ENCODE results near the gene ZC3H10. TPM values are rescaled to one million over a fixed set of nuclear protein-coding genes. Genes with fewer than 3 reads are reported as not detected.

ZC3H10 gene
- total and polyA plus RNA-seq, 2 of the 13 experiments (the other 11 are each of a cell fraction or from before 2014, with no cell fraction given) = 0.70 to 2.3 TPM

GRCh38 chr12:56119361-56119796 is 1.3 kb downstream of the ZC3H10 start:
- ChIA-PET POLR2A (interaction anchor here (0.6 to 6.2 kb wide), 15 partner anchors 9 to 241 kb away, joined by 3 to 128 read pairs (median 4); partner anchors contain the start of genes ERBB3, ESYT1, MYL6 and MYL6B), CTCF (ENCODE audit: low intra/inter-chr PET ratio, low total read pairs) (interaction anchor here (0.6 to 3.2 kb wide), 5 partner anchors 40 to 105 kb away, joined by 3 to 49 read pairs (median 4); partner anchors contain the start of genes NABP2 and SMARCC2)
- BruUV-seq (replicated peaks) = no TSS peak
- H3K27me3 ChIP-seq (ENCODE audit: control insufficient read depth in 1 of 2, insufficient read depth in 2 of 2, low read length in 2 of 2) = no peaks in the 10 kb centered on the region; a peak in 1 of 5 replicates
- peak; percentile 90 for FAIRE-seq
- no peaks in the 10 kb centered on the region for H3K9me3 ChIP-seq (ENCODE audit: low read length)
- intact Hi-C loops (cut with micrococcal nuclease; ENCODE audit: unreplicated experiment) (loop anchor here (1.0 to 5.0 kb wide), 6 partner anchors 33 to 348 kb away; partner anchors contain the start of genes CS, MYL6B, SMARCC2 and SPRYD4), in situ Hi-C loops (cut with HindIII; ENCODE audit: extremely low pct_ligation_motif_present, low pct_unique_long_range_greater_than_20kb) (no loop called here)
- peak overlapping the region; percentile 72 for H3K27ac ChIP-seq (ENCODE audit: extremely low read length, insufficient read depth, low read length)
- ATAC-seq = peak; percentile 58
- no peak overlapping the region for H2AFZ ChIP-seq (ENCODE audit: low read length)
- peak; percentile 95 for DNase-seq (ENCODE audit: low spot score)
- peak overlapping the region; percentile 67 to 86 (median 74) for H3K4me3 ChIP-seq (replicated peaks in 1 of 3; ENCODE audit: insufficient read depth in 1 of 3, low read depth in 2 of 3, low read length in 3 of 3)
- H3K4me1 ChIP-seq (ENCODE audit: insufficient read depth, low read length) = peaks cover 64% of the 10 kb centered on the region
- peak overlapping the region; percentile 98 for H3K4me2 ChIP-seq (ENCODE audit: low read depth, low read length)
- peak overlapping the region; percentile 72 for H3K9ac ChIP-seq (ENCODE audit: insufficient read depth, low read depth, low read length)
- peaks cover 15% of the 10 kb centered on the region for H3K79me2 ChIP-seq (ENCODE audit: insufficient read depth, low read length)
- 0 out of 5 replicates have a peak, but pooled peaks cover 0 to 4% of the 10 kb centered on the region in 2 experiments for H3K36me3 ChIP-seq (replicated peaks in 1 of 2; ENCODE audit: control insufficient read depth in 1 of 2, insufficient read depth in 2 of 2, low read length in 2 of 2)
- 0% methylated on average over 2 of the region's 2 CpGs for WGBS (ENCODE audit: low lambda C conversion rate)
- H4K20me1 ChIP-seq (ENCODE audit: insufficient read depth, low read length) = no peaks in the 10 kb centered on the region
- TF ChIP-seq, protein P1, sequence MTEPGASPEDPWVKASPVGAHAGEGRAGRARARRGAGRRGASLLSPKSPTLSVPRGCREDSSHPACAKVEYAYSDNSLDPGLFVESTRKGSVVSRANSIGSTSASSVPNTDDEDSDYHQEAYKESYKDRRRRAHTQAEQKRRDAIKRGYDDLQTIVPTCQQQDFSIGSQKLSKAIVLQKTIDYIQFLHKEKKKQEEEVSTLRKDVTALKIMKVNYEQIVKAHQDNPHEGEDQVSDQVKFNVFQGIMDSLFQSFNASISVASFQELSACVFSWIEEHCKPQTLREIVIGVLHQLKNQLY (CRISPR knock-in tag; IDR thresholded peaks at IDR 0.05) = 0 out of 2 replicates have a peak, but pooled peaks have one; percentile 36
- TF ChIP-seq TBX3 (IDR thresholded peaks at IDR 0.05; ENCODE audit: borderline replicate concordance) = no peak
- no peak for TF ChIP-seq ELF1 (CRISPR knock-in tag; IDR thresholded peaks at IDR 0.05)
- TF ChIP-seq MATR3 (CRISPR knock-in tag; IDR thresholded peaks at IDR 0.05) = no peak
- TF ChIP-seq MAZ (IDR thresholded peaks at IDR 0.05; ENCODE audit: borderline replicate concordance, low read depth, low read length) = peak; percentile 86
- peak; percentile 49; the same call in 1 of the 2 replicates for TF ChIP-seq MAZ (CRISPR knock-in tag; IDR thresholded peaks at IDR 0.05; ENCODE audit: low read depth)
- no peak for TF ChIP-seq MAF1 (CRISPR knock-in tag; IDR thresholded peaks at IDR 0.05; ENCODE audit: borderline replicate concordance)
- peak; percentile 44; the same call in 1 of the 2 replicates for TF ChIP-seq NR2C2 (CRISPR knock-in tag; IDR thresholded peaks at IDR 0.05; ENCODE audit: borderline replicate concordance)
- TF ChIP-seq SOX6 (IDR thresholded peaks at IDR 0.05) = no peak
- TF ChIP-seq SOX6 (CRISPR knock-in tag; IDR thresholded peaks at IDR 0.05) = peak; percentile 52; the same call in 1 of the 2 replicates
- TF ChIP-seq ZNF557 (CRISPR knock-in tag; IDR thresholded peaks at IDR 0.05) = 0 out of 2 replicates have a peak, but pooled peaks have one; percentile 33
- TF ChIP-seq RAD21 (CRISPR knock-in tag; IDR thresholded peaks at IDR 0.05) = peak; percentile 80
- TF ChIP-seq ZNF20 (CRISPR knock-in tag; IDR thresholded peaks at IDR 0.05) = no peak
- TF ChIP-seq ZNF382 (CRISPR knock-in tag; IDR thresholded peaks at IDR 0.05; ENCODE audit: borderline replicate concordance) = no peak
- TF ChIP-seq ZNF773 (CRISPR knock-in tag; IDR thresholded peaks at IDR 0.05; ENCODE audit: borderline replicate concordance) = no peak
- TF ChIP-seq TEAD2 (CRISPR knock-in tag; IDR thresholded peaks at IDR 0.05) = no peak
- no peak for TF ChIP-seq ZNF10 (CRISPR knock-in tag; IDR thresholded peaks at IDR 0.05; ENCODE audit: borderline replicate concordance, low read depth)
- TF ChIP-seq ZNF790 (CRISPR knock-in tag; IDR thresholded peaks at IDR 0.05; ENCODE audit: borderline replicate concordance) = no peak
- no peak for TF ChIP-seq AKNA (CRISPR knock-in tag; IDR thresholded peaks at IDR 0.05; ENCODE audit: borderline replicate concordance)
- no peak for TF ChIP-seq ZNF614 (CRISPR knock-in tag; IDR thresholded peaks at IDR 0.05; ENCODE audit: borderline replicate concordance)
- no peak for TF ChIP-seq ZFP41 (CRISPR knock-in tag; IDR thresholded peaks at IDR 0.05; ENCODE audit: borderline replicate concordance)

Data from HepG2 (cell line).